Trophoblast cell (in vitro differentiated cells and primary cell): ENCODE data around the gene JAGN1.
"Not testable (repeated sequence)": the region's sequence is repeated elsewhere in the genome, so short reads cannot be mapped to it uniquely, and the experiment has no call there.

Source experiments
- DNase-seq, 2 donors: peaks; one replicate each; pipeline ENCODE4 v3.0.0-alpha.2; 2016
- H2AFZ ChIP-seq: 2 replicates; pipeline ENCODE4 v1.6.1; 2013; ENCODE audit warnings: low read length, moderate library complexity, mild to moderate bottlenecking; ENCODE audit not compliant: insufficient read depth, poor library complexity
- H2AK5ac ChIP-seq: 2 replicates; pipeline ENCODE4 v1.6.1; 2013; ENCODE audit warnings: mild to moderate bottlenecking, low read length
- H2BK120ac ChIP-seq: 2 replicates; pipeline ENCODE4 v1.6.1; 2013; ENCODE audit warnings: low read length, mild to moderate bottlenecking, moderate library complexity; ENCODE audit not compliant: insufficient read depth, poor library complexity
- H2BK12ac ChIP-seq: 2 replicates; pipeline ENCODE4 v1.6.1; 2013; ENCODE audit warnings: mild to moderate bottlenecking, low read length, moderate library complexity
- H2BK5ac ChIP-seq: 2 replicates; pipeline ENCODE4 v1.6.1; 2013; ENCODE audit warnings: low read length, low read depth, moderate library complexity, mild to moderate bottlenecking; ENCODE audit not compliant: poor library complexity
- H3K14ac ChIP-seq: 2 replicates; pipeline ENCODE4 v1.6.1; 2013; ENCODE audit warnings: mild to moderate bottlenecking, low read length
- H3K18ac ChIP-seq: 2 replicates; pipeline ENCODE4 v1.6.1; 2013; ENCODE audit warnings: mild to moderate bottlenecking, low read length
- H3K23ac ChIP-seq: 2 replicates; pipeline ENCODE4 v1.6.1; 2013; ENCODE audit warnings: low read length
- H3K27ac ChIP-seq: 2 replicates; pipeline ENCODE4 v1.5.1; 2013; ENCODE audit warnings: low read depth, mild to moderate bottlenecking, inconsistent platforms, low read length, moderate library complexity
- H3K27me3 ChIP-seq: 2 replicates; pipeline ENCODE4 v1.6.1; 2013; ENCODE audit warnings: inconsistent platforms, mild to moderate bottlenecking, low read length, moderate library complexity; ENCODE audit not compliant: insufficient read depth
- H3K36me3 ChIP-seq, 2 experiments: 1 replicate in 1 of 2; 2 replicates in 1 of 2; pipeline ENCODE4 v1.6.1; 2013; ENCODE audit warnings: low read length in 2 of 2, mild to moderate bottlenecking in 2 of 2, moderate library complexity in 1 of 2; ENCODE audit not compliant: insufficient read depth in 2 of 2, control insufficient read depth in 1 of 2
- H3K4ac ChIP-seq: 2 replicates; pipeline ENCODE4 v1.6.1; 2013; ENCODE audit warnings: low read depth, mild to moderate bottlenecking, low read length, moderate library complexity
- H3K4me1 ChIP-seq, 2 experiments: 1 replicate in 1 of 2; 2 replicates in 1 of 2; pipeline ENCODE4 v1.6.1; 2013; ENCODE audit warnings: low read length in 2 of 2, mild to moderate bottlenecking in 2 of 2, moderate library complexity in 1 of 2; ENCODE audit not compliant: insufficient read depth in 2 of 2, control insufficient read depth in 1 of 2
- H3K4me2 ChIP-seq: 2 replicates; pipeline ENCODE4 v1.6.1; 2013; ENCODE audit warnings: inconsistent platforms, mild to moderate bottlenecking, low read length, moderate library complexity
- H3K4me3 ChIP-seq: 2 replicates; pipeline ENCODE4 v1.5.1; 2013; ENCODE audit warnings: mild to moderate bottlenecking, low read depth, low read length, inconsistent platforms
- H3K79me1 ChIP-seq: one replicate; pipeline ENCODE4 v1.6.1; 2013; ENCODE audit warnings: low read length
- H3K79me2 ChIP-seq: 2 replicates; pipeline ENCODE4 v1.6.1; 2013; ENCODE audit warnings: low read length, mild to moderate bottlenecking; ENCODE audit not compliant: control insufficient read depth, insufficient read depth, poor library complexity
- H3K9ac ChIP-seq: 2 replicates; pipeline ENCODE4 v1.6.1; 2013; ENCODE audit warnings: mild to moderate bottlenecking, low read length
- H3K9me3 ChIP-seq: 2 replicates; pipeline ENCODE4 v1.6.1; 2013; ENCODE audit warnings: low read depth, mild to moderate bottlenecking, control low read depth, inconsistent platforms, low read length; ENCODE audit not compliant: insufficient read depth
- H4K12ac ChIP-seq: 2 replicates; pipeline ENCODE4 v1.6.1; 2013; ENCODE audit warnings: low read depth, mild to moderate bottlenecking, low read length, moderate library complexity
- H4K8ac ChIP-seq: 2 replicates; pipeline ENCODE4 v1.6.1; 2013; ENCODE audit warnings: low read depth, mild to moderate bottlenecking, low read length, moderate library complexity
- H4K91ac ChIP-seq: one replicate; pipeline ENCODE4 v1.6.1; 2013; ENCODE audit warnings: low read depth, mild to moderate bottlenecking, low read length, moderate library complexity
- WGBS: extraction: QIAGEN DNeasy Blood & Tissue Kit; methylation state at CpG from one replicate; pipeline ENCODE4 v1.1.7; 2013; ENCODE audit warnings: missing lambda C conversion rate; ENCODE audit not compliant: insufficient read length, insufficient coverage; ENCODE audit errors: extremely low coverage; 5-methylcytosine and 5-hydroxymethylcytosine counted together

The JAGN1 gene

GRCh38 chr3:9875448-9875847 lies 15.0 kb upstream of the JAGN1 start:
- Histone ChIP-seq H3K14ac (no peak overlapping the region), H3K36me3 (no peaks in the 10 kb centered on the region), H2AK5ac (no peak overlapping the region), H3K27me3 (no peaks in the 10 kb centered on the region), H3K23ac (no peak overlapping the region), H3K4me1 (no peaks in the 10 kb centered on the region), H3K79me2 (no peaks in the 10 kb centered on the region), H4K8ac (no peak overlapping the region), H2AFZ (no peak overlapping the region), H2BK12ac (no peak overlapping the region), H3K27ac (no peak overlapping the region), H3K4me3 (no peak overlapping the region), H3K9me3 (no peaks in the 10 kb centered on the region), H3K4me2 (no peak overlapping the region), H2BK120ac (no peak overlapping the region), H3K9ac (no peak overlapping the region), H3K18ac (no peak overlapping the region), H3K4ac (no peak overlapping the region), H4K91ac (no peak overlapping the region), H3K79me1 (peaks cover 1% of the 10 kb centered on the region), H4K12ac (no peak overlapping the region), H2BK5ac (no peak overlapping the region)
- no peak for DNase-seq

- not testable (repeated sequence) for H4K8ac ChIP-seq, H2BK12ac ChIP-seq, H3K79me2 ChIP-seq, H3K27ac ChIP-seq, H2BK120ac ChIP-seq, H3K4me3 ChIP-seq, H4K12ac ChIP-seq, H3K79me1 ChIP-seq, H3K36me3 ChIP-seq, DNase-seq, H3K9me3 ChIP-seq, H3K4me2 ChIP-seq, H2AK5ac ChIP-seq, H3K9ac ChIP-seq, H3K27me3 ChIP-seq, H4K91ac ChIP-seq, H2AFZ ChIP-seq, H3K18ac ChIP-seq, H3K23ac ChIP-seq, H3K4me1 ChIP-seq, H3K14ac ChIP-seq, H2BK5ac ChIP-seq, H3K4ac ChIP-seq
- WGBS = no CpG with 5 or more reads among the region's 4 CpGs
Measured at GRCh38 chr3:9876255-9876654, 14.2 kb upstream of the JAGN1 start.

- Histone ChIP-seq H4K91ac (no peak overlapping the region), H3K9ac (no peak overlapping the region), H4K8ac (no peak overlapping the region), H3K4ac (no peak overlapping the region), H3K23ac (no peak overlapping the region), H3K79me1 (peaks cover 1% of the 10 kb centered on the region), H3K79me2 (no peaks in the 10 kb centered on the region), H3K27me3 (no peaks in the 10 kb centered on the region), H2BK5ac (no peak overlapping the region), H3K4me3 (no peak overlapping the region), H3K14ac (no peak overlapping the region), H4K12ac (no peak overlapping the region), H3K9me3 (no peaks in the 10 kb centered on the region), H3K4me1 (no peaks in the 10 kb centered on the region), H2BK120ac (no peak overlapping the region), H3K27ac (no peak overlapping the region), H2AK5ac (no peak overlapping the region), H3K18ac (no peak overlapping the region), H2AFZ (no peak overlapping the region), H2BK12ac (no peak overlapping the region), H3K4me2 (no peak overlapping the region), H3K36me3 (no peaks in the 10 kb centered on the region)
- no CpG with 5 or more reads among the region's 12 CpGs for WGBS
- DNase-seq = peak; percentile 80 to 85
Measured at GRCh38 chr3:9876991-9877390, 13.4 kb upstream of the JAGN1 start.

DNA sequence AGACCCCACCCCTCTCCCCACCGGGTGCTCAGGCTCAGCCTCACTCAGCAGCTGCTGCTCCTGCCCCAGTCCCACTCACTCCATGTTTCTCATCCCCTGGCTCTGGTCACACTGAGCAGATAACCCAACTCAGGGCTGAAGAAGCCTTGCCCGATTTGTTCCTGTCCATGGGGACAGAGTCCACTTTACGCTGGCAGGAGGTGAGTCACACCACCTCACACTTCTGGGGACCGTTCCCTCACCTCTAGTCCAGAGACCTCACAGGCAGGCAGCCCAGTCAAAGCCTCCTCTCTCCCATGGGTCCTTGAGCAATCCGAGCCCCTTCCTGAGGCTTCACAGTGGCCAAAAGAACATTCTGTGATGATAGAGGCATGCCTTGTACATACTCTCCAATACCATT lies 11.7 kb upstream of the JAGN1 start:
- no peak overlapping the region for H3K27ac ChIP-seq
- no CpG with 5 or more reads among the region's 5 CpGs for WGBS
- H2BK12ac ChIP-seq = no peak overlapping the region
- no peak overlapping the region for H2AFZ ChIP-seq
- H2AK5ac ChIP-seq = no peak overlapping the region
- no peak overlapping the region for H3K18ac ChIP-seq
- H2BK120ac ChIP-seq = no peak overlapping the region
- no peak for DNase-seq
- no peaks in the 10 kb centered on the region for H3K9me3 ChIP-seq
- no peak overlapping the region for H3K9ac ChIP-seq
- H3K14ac ChIP-seq = no peak overlapping the region
- H3K4me1 ChIP-seq = peaks cover 0 to 1% of the 10 kb centered on the region in 2 experiments
- no peak overlapping the region for H2BK5ac ChIP-seq
- no peaks in the 10 kb centered on the region for H3K79me1 ChIP-seq
- H3K36me3 ChIP-seq = no peaks in the 10 kb centered on the region
- H3K4me2 ChIP-seq = no peak overlapping the region
- no peaks in the 10 kb centered on the region for H3K27me3 ChIP-seq
- H3K23ac ChIP-seq = no peak overlapping the region
- H3K4ac ChIP-seq = no peak overlapping the region
- H4K91ac ChIP-seq = no peak overlapping the region
- H3K79me2 ChIP-seq = no peaks in the 10 kb centered on the region
- H3K4me3 ChIP-seq = no peak overlapping the region
- no peak overlapping the region for H4K8ac ChIP-seq
- H4K12ac ChIP-seq = no peak overlapping the region
